ENCODE results near the gene C4orf50.

DNA sequence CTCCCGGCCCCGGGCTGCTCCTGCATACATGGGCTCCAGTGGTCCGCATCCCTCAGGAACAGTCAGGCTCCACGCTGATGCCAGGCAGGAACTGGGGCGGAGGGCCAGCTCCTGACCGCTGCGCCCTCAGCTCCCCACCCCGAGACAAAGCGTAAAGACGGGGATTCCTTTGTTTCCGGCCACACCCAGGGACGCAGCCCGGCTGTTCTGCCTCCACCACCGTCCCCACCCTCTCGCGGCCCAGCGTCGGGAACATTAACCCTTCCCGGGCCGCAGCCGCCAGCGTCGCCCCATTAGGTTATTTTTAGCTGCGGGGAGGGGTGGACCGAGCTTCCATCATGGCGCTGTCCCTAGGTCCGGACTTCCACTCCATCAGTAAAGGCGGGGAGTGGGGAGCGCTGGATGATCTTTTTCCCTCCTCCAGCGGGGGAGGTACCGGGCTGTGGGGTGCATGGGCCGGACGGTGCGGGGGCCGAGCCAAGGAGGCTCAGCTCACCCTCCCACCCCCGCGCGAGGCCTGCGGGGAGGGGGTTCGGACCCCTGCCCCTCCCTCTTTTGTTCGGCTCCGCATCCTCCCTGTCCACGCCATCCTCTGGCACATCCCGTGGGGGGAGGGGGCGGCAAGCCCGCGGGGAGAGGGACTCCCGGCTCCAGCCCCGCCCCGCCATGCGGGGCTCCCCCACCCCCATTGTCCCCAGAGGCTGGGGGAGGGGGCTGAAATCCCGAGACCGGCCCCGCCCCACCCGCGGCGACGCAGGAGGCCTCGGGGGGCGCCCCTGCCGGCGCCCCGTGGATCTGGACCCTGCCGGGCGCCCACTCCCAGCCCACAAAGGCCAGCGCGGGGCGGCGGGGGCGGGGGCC is 130.6 kb downstream of the C4orf50 start:
- TF ChIP-seq CTCF (IDR thresholded peaks at IDR 0.05; ENCODE audit: insufficient read depth, low read length, poor library complexity, severe bottlenecking) (no peak), EZH2phosphoT487 (conservative IDR thresholded peaks at IDR 0.05; ENCODE audit: low read length) (no peak)

Data from SU-DHL-6 (cell line).